ENCODE results near the gene EPHA6. TPM values are rescaled to one million over a fixed set of nuclear protein-coding genes. Genes with fewer than 3 reads are reported as not detected.

EPHA6 gene
- total and polyA plus RNA-seq, 10 of the 15 experiments (the other 5 are each of a cell fraction or from before 2014, with no cell fraction given) = not detected

- Histone ChIP-seq H3K27ac (ENCODE audit: control insufficient read depth, insufficient read depth) (no peak overlapping the region), H3K9ac (ENCODE audit: control insufficient read depth, insufficient read depth, low read length) (no peak overlapping the region), H3K4me2 (ENCODE audit: control insufficient read depth, insufficient read depth) (no peak overlapping the region), H3K79me2 (ENCODE audit: control insufficient read depth, insufficient read depth, low read length) (no peaks in the 10 kb centered on the region), H3K36me3 (ENCODE audit: control insufficient read depth in 2 of 2, insufficient read depth in 2 of 2, low read length in 1 of 2) (no peaks in the 10 kb centered on the region), H3K27me3 (replicated peaks in 1 of 2; ENCODE audit: control insufficient read depth in 2 of 2, insufficient read depth in 2 of 2, low read length in 1 of 2) (no peaks in the 10 kb centered on the region), H3K4me1 (ENCODE audit: control insufficient read depth, insufficient read depth, low read length) (no peaks in the 10 kb centered on the region), H4K20me1 (ENCODE audit: control insufficient read depth, insufficient read depth) (no peaks in the 10 kb centered on the region), H3K9me3 (replicated peaks; ENCODE audit: control insufficient read depth, insufficient read depth, low read length) (no peaks in the 10 kb centered on the region), H2AFZ (ENCODE audit: control insufficient read depth, low read depth, low read length) (no peak overlapping the region), H3K4me3 (no peak overlapping the region)
- POLR2A ChIA-PET = no interaction called here
- FAIRE-seq (no peak), ATAC-seq (no peak), DNase-seq (ENCODE audit: low read depth, low spot score) (no peak)
- intact Hi-C loops (cut with micrococcal nuclease; ENCODE audit: unreplicated experiment) (no loop called here), in situ Hi-C loops (cut with MboI) (no loop called here)
- WGBS (ENCODE audit: insufficient coverage, insufficient replicate concordance, low lambda C conversion rate, missing lambda C conversion rate) = 48% methylated on average over 3 of the region's 3 CpGs
- CTCF ChIA-PET = no interaction called here
- BruUV-seq (replicated peaks) = no TSS peak
- SMC1A ChIA-PET (ENCODE audit: uncharacterized antibody, unreplicated experiment) = no interaction called here
- RAD21 ChIA-PET (ENCODE audit: unreplicated experiment) = no interaction called here
- TF ChIP-seq NR2C2 (IDR thresholded peaks at IDR 0.05; ENCODE audit: borderline replicate concordance, control insufficient read depth, insufficient read length, low read depth) (no peak), CHD4 (IDR thresholded peaks at IDR 0.05) (no peak), SREBF1 (IDR thresholded peaks at IDR 0.05; ENCODE audit: low read length) (no peak), DPF2 (IDR thresholded peaks at IDR 0.05) (no peak), BCL3 (IDR thresholded peaks at IDR 0.05; ENCODE audit: borderline replicate concordance, insufficient read depth, low read depth, low read length, poor library complexity, severe bottlenecking) (no peak)
Observed at GRCh38 chr3:97662762-97663161, 848.4 kb downstream of the EPHA6 start.

- in situ Hi-C loops (cut with MboI) = no loop called here
- no TSS peak for BruUV-seq (replicated peaks)
- no peak for TF ChIP-seq MTA2 (IDR thresholded peaks at IDR 0.05; ENCODE audit: low read depth)
- TF ChIP-seq SMAD5 (IDR thresholded peaks at IDR 0.05; ENCODE audit: low read depth) = no peak
- no peak for TF ChIP-seq NKRF (conservative IDR thresholded peaks at IDR 0.05)
- no peak for TF ChIP-seq BCL11A (IDR thresholded peaks at IDR 0.05; ENCODE audit: low read depth, low read length)
- no peak for TF ChIP-seq JUNB (IDR thresholded peaks at IDR 0.05)
- no peak for TF ChIP-seq DPF2 (IDR thresholded peaks at IDR 0.05)
- no peak for TF ChIP-seq SMARCA5 (IDR thresholded peaks at IDR 0.05)
- no peak for TF ChIP-seq BCL3 (IDR thresholded peaks at IDR 0.05; ENCODE audit: borderline replicate concordance, insufficient read depth, low read depth, low read length, poor library complexity, severe bottlenecking)
- no peak for TF ChIP-seq KLF5 (IDR thresholded peaks at IDR 0.05; ENCODE audit: partially characterized antibody)
Observed at GRCh38 chr3:97665896-97666295, 851.5 kb downstream of the EPHA6 start.

More at GRCh38 chr3:97665896-97666295, 851.5 kb downstream of the EPHA6 start:
- Histone ChIP-seq H3K4me1 (ENCODE audit: control insufficient read depth, insufficient read depth, low read length) (no peaks in the 10 kb centered on the region), H3K9me3 (replicated peaks; ENCODE audit: control insufficient read depth, insufficient read depth, low read length) (no peaks in the 10 kb centered on the region), H3K4me2 (ENCODE audit: control insufficient read depth, insufficient read depth) (no peak overlapping the region), H3K4me3 (no peak overlapping the region), H4K20me1 (ENCODE audit: control insufficient read depth, insufficient read depth) (no peaks in the 10 kb centered on the region), H3K36me3 (ENCODE audit: control insufficient read depth in 2 of 2, insufficient read depth in 2 of 2, low read length in 1 of 2) (no peaks in the 10 kb centered on the region), H3K79me2 (ENCODE audit: control insufficient read depth, insufficient read depth, low read length) (no peaks in the 10 kb centered on the region), H3K27me3 (replicated peaks in 1 of 2; ENCODE audit: control insufficient read depth in 2 of 2, insufficient read depth in 2 of 2, low read length in 1 of 2) (no peaks in the 10 kb centered on the region), H3K27ac (ENCODE audit: control insufficient read depth, insufficient read depth) (no peak overlapping the region), H2AFZ (ENCODE audit: control insufficient read depth, low read depth, low read length) (no peak overlapping the region), H3K9ac (ENCODE audit: control insufficient read depth, insufficient read depth, low read length) (no peak overlapping the region)
- no peak for FAIRE-seq
- WGBS (ENCODE audit: insufficient coverage, insufficient replicate concordance, low lambda C conversion rate, missing lambda C conversion rate) = 57% methylated on average over 5 of the region's 5 CpGs
- intact Hi-C loops (cut with micrococcal nuclease; ENCODE audit: unreplicated experiment) = no loop called here
- ChIA-PET RAD21 (ENCODE audit: unreplicated experiment) (no interaction called here), CTCF (no interaction called here), POLR2A (no interaction called here), SMC1A (ENCODE audit: uncharacterized antibody, unreplicated experiment) (no interaction called here)
- ATAC-seq = no peak
- no peak for DNase-seq (ENCODE audit: low read depth, low spot score)

Data from GM12878 (cell line).